HG02981 (cell line): ENCODE results near the gene BATF.

Experiments
- ATAC-seq: cut with Tn5 transposase; IDR thresholded peaks from one replicate; pipeline ENCODE4 v1.9.1; 2021; ENCODE audit warnings: mild to moderate bottlenecking, moderate library complexity; ENCODE audit not compliant: unreplicated experiment

The BATF gene

GRCh38 chr14:75591987-75592575 is 69.8 kb downstream of the BATF start:
- ATAC-seq, result no peak

- ATAC-seq, result no peak
Measured at GRCh38 chr14:75595226-75595625, 73.0 kb downstream of the BATF start.
